ENCODE results near the gene ZNF574. TPM values are rescaled to one million over a fixed set of nuclear protein-coding genes. Genes with fewer than 3 reads are reported as not detected.

ZNF574 gene
- total RNA-seq, 1 experiment from 2014 or later = 15.7 TPM

- in situ Hi-C loops (cut with HindIII; ENCODE audit: low pct_unique_long_range_greater_than_20kb, low sequenced_read_pairs) = no loop called here
- DNase-seq (ENCODE audit: low read depth, low spot score) (peak; percentile 20), ATAC-seq (peak; percentile 79; the same call in 1 of the 2 replicates)
- POLR2A ChIA-PET = no interaction called here
- peaks cover under 1% of the 10 kb centered on the region; the same call in 1 of the 2 replicates for H3K36me3 ChIP-seq (ENCODE audit: control insufficient read depth, insufficient read depth, low read length)
- CTCF ChIA-PET = interaction anchor here (0.5 kb wide), 1 partner anchor 64 kb away, joined by 3 read pairs; no protein-coding TSS in a partner anchor
- no peak overlapping the region for H3K27ac ChIP-seq (ENCODE audit: low read length)
- TF ChIP-seq REST (IDR thresholded peaks at IDR 0.05; ENCODE audit: insufficient read depth in 1 of 2, low read depth in 2 of 2, low read length in 1 of 2) (no peak), SIN3A (IDR thresholded peaks at IDR 0.05; ENCODE audit: borderline replicate concordance, insufficient read depth, low read depth, low read length) (no peak), TCF7L2 (IDR thresholded peaks at IDR 0.05; ENCODE audit: low read depth, low read length) (no peak), CTCF (IDR thresholded peaks at IDR 0.05) (no peak; the same call in 1 of the 2 replicates), POLR2AphosphoS5 (IDR thresholded peaks at IDR 0.05; ENCODE audit: low read depth, low read length) (no peak)
- H3K4me3 ChIP-seq (ENCODE audit: low read depth in 2 of 2, low read length in 2 of 2) = no peak overlapping the region
- no TSS peak for BruUV-seq (replicated peaks)
- H3K4me1 ChIP-seq (ENCODE audit: control insufficient read depth, insufficient read depth, low read length) = no peaks in the 10 kb centered on the region; the same call in 1 of the 2 replicates
- intact Hi-C loops (cut with micrococcal nuclease; ENCODE audit: unreplicated experiment) = no loop called here
- no peaks in the 10 kb centered on the region for H3K9me3 ChIP-seq (ENCODE audit: control insufficient read depth, insufficient read depth, low read depth, low read length)
- no peaks in the 10 kb centered on the region for H3K27me3 ChIP-seq (ENCODE audit: control insufficient read depth, insufficient read depth, low read length)
Measured at GRCh38 chr19:42081584-42082203, 5.7 kb downstream of the ZNF574 start.

- ChIA-PET CTCF (no interaction called here), POLR2A (no interaction called here)
- no peak for TF ChIP-seq SIN3A (IDR thresholded peaks at IDR 0.05; ENCODE audit: borderline replicate concordance, insufficient read depth, low read depth, low read length)
- TF ChIP-seq CTCF (IDR thresholded peaks at IDR 0.05) = no peak
- no peak for TF ChIP-seq TCF7L2 (IDR thresholded peaks at IDR 0.05; ENCODE audit: low read depth, low read length)
- H3K27ac ChIP-seq (ENCODE audit: low read length) = no peak overlapping the region
- no peak for DNase-seq (ENCODE audit: low read depth, low spot score)
- H3K27me3 ChIP-seq (ENCODE audit: control insufficient read depth, insufficient read depth, low read length) = no peaks in the 10 kb centered on the region
- H3K4me3 ChIP-seq (ENCODE audit: low read depth in 2 of 2, low read length in 2 of 2) = no peak overlapping the region
- no peaks in the 10 kb centered on the region for H3K36me3 ChIP-seq (ENCODE audit: control insufficient read depth, insufficient read depth, low read length)
- ATAC-seq = no peak
- no peaks in the 10 kb centered on the region for H3K9me3 ChIP-seq (ENCODE audit: control insufficient read depth, insufficient read depth, low read depth, low read length)
- H3K4me1 ChIP-seq (ENCODE audit: control insufficient read depth, insufficient read depth, low read length) = peaks cover 3% of the 10 kb centered on the region; the same call in 1 of the 2 replicates
- intact Hi-C loops (cut with micrococcal nuclease; ENCODE audit: unreplicated experiment) = no loop called here
- in situ Hi-C loops (cut with HindIII; ENCODE audit: low pct_unique_long_range_greater_than_20kb, low sequenced_read_pairs) = no loop called here
- BruUV-seq (replicated peaks) = no TSS peak
Measured at GRCh38 chr19:42083537-42083936, 7.6 kb downstream of the ZNF574 start.
